Neural progenitor cell (in vitro differentiated cells): Measurements from ENCODE around the gene PCDH9. TPM values are rescaled to one million over a fixed set of nuclear protein-coding genes. Genes with fewer than 3 reads are reported as not detected.

Source experiments
- DNase-seq: peaks from one replicate; pipeline ENCODE4 v3.0.0-alpha.2; 2016; ENCODE audit warnings: low spot score
- H2AFZ ChIP-seq: fragments of 200-600 bp; sonication (generic); replicated peaks from 2 replicates; pipeline ENCODE4 v1.6.1; 2016; ENCODE audit warnings: antibody characterized with exemption
- H3F3A ChIP-seq: fragments of 200-600 bp; sonication (generic); 2 replicates; pipeline ENCODE4 v1.6.1; 2016; ENCODE audit warnings: antibody characterized with exemption, low read depth
- H3K27ac ChIP-seq: fragments of 200-600 bp; sonication (generic); 2 replicates; pipeline ENCODE4 v1.5.1; 2016; ENCODE audit warnings: mild to moderate bottlenecking
- H3K27me3 ChIP-seq: fragments of 200-600 bp; sonication (generic); 2 replicates; pipeline ENCODE4 v1.6.1; 2016; ENCODE audit warnings: mild to moderate bottlenecking, moderate library complexity
- H3K36me3 ChIP-seq: fragments of 200-600 bp; sonication (generic); 2 replicates; pipeline ENCODE4 v1.5.1; 2016
- H3K4me1 ChIP-seq: fragments of 200-600 bp; sonication (generic); 2 replicates; pipeline ENCODE4 v1.6.1; 2016; ENCODE audit warnings: mixed run types
- H3K4me2 ChIP-seq: fragments of 200-600 bp; sonication (generic); 2 replicates; pipeline ENCODE4 v1.6.1; 2016
- H3K4me3 ChIP-seq: fragments of 200-600 bp; sonication (generic); 2 replicates; pipeline ENCODE4 v1.5.1; 2016
- H3K79me2 ChIP-seq: fragments of 200-600 bp; sonication (generic); 2 replicates; pipeline ENCODE4 v1.6.1; 2016; ENCODE audit warnings: low read depth
- H3K9ac ChIP-seq: fragments of 200-600 bp; sonication (generic); 2 replicates; pipeline ENCODE4 v1.6.1; 2016
- H3K9me3 ChIP-seq: fragments of 200-600 bp; sonication (generic); 2 replicates; pipeline ENCODE4 v1.5.1; 2016; ENCODE audit warnings: low read depth
- H4K20me1 ChIP-seq: fragments of 200-600 bp; sonication (generic); 2 replicates; pipeline ENCODE4 v1.6.1; 2016; ENCODE audit warnings: low read depth
- H3K27ac Mint-ChIP-seq: 3 replicates; pipeline ENCODE4 v1.8.0; 2021; ENCODE audit warnings: mixed read lengths
- H3K27me3 Mint-ChIP-seq: 2 replicates; pipeline ENCODE4 v1.8.0; 2022; ENCODE audit warnings: low read depth, mild to moderate bottlenecking, inconsistent platforms, moderate library complexity, mixed read lengths; ENCODE audit not compliant: insufficient read depth
- H3K36me3 Mint-ChIP-seq: 3 replicates; pipeline ENCODE4 v1.8.0; 2021; ENCODE audit warnings: mixed read lengths
- H3K4me1 Mint-ChIP-seq: 3 replicates; pipeline ENCODE4 v1.8.0; 2021; ENCODE audit warnings: mixed read lengths
- H3K4me3 Mint-ChIP-seq: 3 replicates; pipeline ENCODE4 v1.8.0; 2021; ENCODE audit warnings: mild to moderate bottlenecking, moderate library complexity, mixed read lengths
- H3K9me3 Mint-ChIP-seq: 3 replicates; pipeline ENCODE4 v1.8.0; 2020; ENCODE audit warnings: mixed read lengths
- EZH2 ChIP-seq: fragments of 200-600 bp; sonication (generic); IDR thresholded peaks from 2 replicates; pipeline ENCODE4 v1.6.1; 2017; ENCODE audit warnings: antibody characterized with exemption, mild to moderate bottlenecking, moderate library complexity
- EZH2phosphoT487 ChIP-seq: fragments of 200-600 bp; sonication (generic); IDR thresholded peaks from 2 replicates; pipeline ENCODE4 v1.6.1; 2017; ENCODE audit warnings: antibody characterized with exemption
- total RNA-seq: library from RNA; depleted of rRNA; stranded (reverse); fragments of >200 nt; gene quantifications from 2 replicates; pipeline ENCODE4 v1.2.3, GENCODE V29; 2015; ENCODE audit warnings: low replicate concordance
- TF ChIP-seq, protein P1 (sequence below): fragments of 200-600 bp; sonication (generic); IDR thresholded peaks from 2 replicates; pipeline ENCODE4 v1.5.1; 2017; ENCODE audit warnings: antibody characterized with exemption, mild to moderate bottlenecking

PCDH9 gene
- total RNA-seq, 1 donor from 2014 or later, result 0.24 TPM

DNA sequence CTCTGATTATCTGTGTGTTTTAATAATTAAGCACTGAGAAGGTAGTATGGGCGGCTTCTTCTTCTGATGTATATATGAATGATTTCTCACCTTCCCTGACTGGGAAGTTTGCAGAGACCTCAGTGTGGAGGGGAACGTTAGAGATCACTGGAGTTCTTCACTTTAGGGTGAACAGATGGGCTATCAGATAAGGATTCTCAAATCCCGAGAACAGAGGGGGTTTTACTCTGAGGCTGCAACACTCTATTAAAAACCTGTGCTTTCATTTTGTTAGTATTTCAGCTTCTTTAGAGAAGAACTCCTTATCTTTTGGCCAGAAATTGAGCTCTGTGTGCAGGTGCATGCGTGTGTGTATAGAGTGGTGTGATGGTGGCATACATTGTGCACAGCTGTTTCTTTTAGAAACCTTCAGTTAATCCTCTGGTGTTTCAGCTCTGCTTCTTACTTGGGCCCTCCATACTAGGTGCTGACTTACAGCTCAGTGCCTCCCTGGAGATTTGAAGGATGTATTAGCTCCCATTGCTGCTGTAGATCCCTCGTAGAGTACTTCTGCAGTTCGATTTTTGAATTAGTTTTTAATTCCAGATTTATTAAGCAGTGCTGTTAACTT, 45.3 kb upstream of the PCDH9 start:
- Histone ChIP-seq H3K9me3 (no peaks in the 10 kb centered on the region), H3K4me2 (no peak overlapping the region), H3K4me1 (peaks cover 6% of the 10 kb centered on the region), H2AFZ (no peak overlapping the region), H4K20me1 (no peaks in the 10 kb centered on the region), H3K36me3 (no peaks in the 10 kb centered on the region), H3K79me2 (no peaks in the 10 kb centered on the region), H3K27ac (no peak overlapping the region), H3K4me3 (no peak overlapping the region), H3K27me3 (no peaks in the 10 kb centered on the region), H3K9ac (no peak overlapping the region), H3F3A (no peaks in the 10 kb centered on the region)
- Mint-ChIP-seq H3K4me1 (peaks cover 8% of the 10 kb centered on the region), H3K36me3 (no peaks in the 10 kb centered on the region), H3K9me3 (peaks cover 2% of the 10 kb centered on the region), H3K27ac (peak overlapping the region; percentile 15), H3K27me3 (peaks cover 2% of the 10 kb centered on the region), H3K4me3 (no peak overlapping the region)
- TF ChIP-seq, protein P1, sequence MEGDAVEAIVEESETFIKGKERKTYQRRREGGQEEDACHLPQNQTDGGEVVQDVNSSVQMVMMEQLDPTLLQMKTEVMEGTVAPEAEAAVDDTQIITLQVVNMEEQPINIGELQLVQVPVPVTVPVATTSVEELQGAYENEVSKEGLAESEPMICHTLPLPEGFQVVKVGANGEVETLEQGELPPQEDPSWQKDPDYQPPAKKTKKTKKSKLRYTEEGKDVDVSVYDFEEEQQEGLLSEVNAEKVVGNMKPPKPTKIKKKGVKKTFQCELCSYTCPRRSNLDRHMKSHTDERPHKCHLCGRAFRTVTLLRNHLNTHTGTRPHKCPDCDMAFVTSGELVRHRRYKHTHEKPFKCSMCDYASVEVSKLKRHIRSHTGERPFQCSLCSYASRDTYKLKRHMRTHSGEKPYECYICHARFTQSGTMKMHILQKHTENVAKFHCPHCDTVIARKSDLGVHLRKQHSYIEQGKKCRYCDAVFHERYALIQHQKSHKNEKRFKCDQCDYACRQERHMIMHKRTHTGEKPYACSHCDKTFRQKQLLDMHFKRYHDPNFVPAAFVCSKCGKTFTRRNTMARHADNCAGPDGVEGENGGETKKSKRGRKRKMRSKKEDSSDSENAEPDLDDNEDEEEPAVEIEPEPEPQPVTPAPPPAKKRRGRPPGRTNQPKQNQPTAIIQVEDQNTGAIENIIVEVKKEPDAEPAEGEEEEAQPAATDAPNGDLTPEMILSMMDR, result no peak
- TF ChIP-seq EZH2phosphoT487, result no peak
- TF ChIP-seq EZH2, result no peak
- no peak for DNase-seq

DNA sequence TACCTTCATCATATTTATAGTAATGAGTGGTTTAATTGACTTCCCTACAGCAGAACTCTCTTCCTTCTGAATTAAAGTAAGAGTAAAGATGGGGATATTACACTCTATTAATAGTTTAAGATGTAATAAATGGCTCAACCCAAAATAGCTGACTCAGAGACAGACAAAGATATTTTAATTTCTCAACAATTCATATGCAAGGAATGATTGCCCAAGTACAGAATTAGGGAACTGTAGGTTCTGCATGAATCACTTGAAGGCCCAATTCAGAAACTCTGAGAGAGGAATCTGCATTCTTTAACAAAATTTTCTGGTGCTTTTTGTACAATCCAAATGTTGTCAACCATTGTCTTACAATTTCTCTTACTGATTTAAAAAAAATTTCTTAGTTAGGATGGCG, 42.9 kb upstream of the PCDH9 start:
- Histone ChIP-seq H2AFZ (no peak overlapping the region), H3K27ac (no peak overlapping the region), H3K4me3 (no peak overlapping the region), H4K20me1 (no peaks in the 10 kb centered on the region), H3K79me2 (no peaks in the 10 kb centered on the region), H3K4me1 (peaks cover 6% of the 10 kb centered on the region), H3K9ac (no peak overlapping the region), H3K9me3 (no peaks in the 10 kb centered on the region), H3K4me2 (no peak overlapping the region), H3K27me3 (no peaks in the 10 kb centered on the region), H3K36me3 (no peaks in the 10 kb centered on the region), H3F3A (no peaks in the 10 kb centered on the region)
- no peak for DNase-seq
- no peaks in the 10 kb centered on the region for H3K36me3 Mint-ChIP-seq
- peaks cover 8% of the 10 kb centered on the region for H3K4me1 Mint-ChIP-seq
- H3K27ac Mint-ChIP-seq, result no peak overlapping the region
- no peak overlapping the region for H3K4me3 Mint-ChIP-seq
- H3K9me3 Mint-ChIP-seq, result no peaks in the 10 kb centered on the region
- TF ChIP-seq, protein P1, result no peak
- no peak for TF ChIP-seq EZH2phosphoT487
- TF ChIP-seq EZH2, result no peak
- no peaks in the 10 kb centered on the region for H3K27me3 Mint-ChIP-seq

DNA sequence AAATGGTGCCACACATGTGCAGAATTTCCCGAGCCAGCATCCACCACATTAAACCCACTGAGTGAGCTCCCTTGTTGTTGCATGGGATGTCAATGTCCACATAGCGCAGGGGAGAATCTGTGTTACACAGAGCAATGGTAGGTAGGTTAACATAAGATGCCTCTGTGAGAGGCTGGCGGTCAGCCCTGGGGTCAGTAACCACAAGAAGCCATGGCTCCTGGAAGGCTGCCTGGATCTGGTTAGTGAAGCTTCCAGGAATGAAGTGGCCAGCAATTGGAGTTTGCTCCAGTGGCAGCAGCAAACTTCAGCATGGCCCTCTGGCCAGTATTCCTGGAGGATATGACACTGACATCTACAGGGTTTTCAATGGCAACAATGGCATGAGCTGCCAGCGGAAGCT, 37.0 kb upstream of the PCDH9 start:
- H3K79me2 ChIP-seq, result no peaks in the 10 kb centered on the region
- H3K4me3 ChIP-seq, result no peak overlapping the region
- no peaks in the 10 kb centered on the region for H3K36me3 Mint-ChIP-seq
- H3K27ac ChIP-seq, result no peak overlapping the region
- TF ChIP-seq EZH2 (no peak), EZH2phosphoT487 (no peak)
- TF ChIP-seq, protein P1, result no peak
- DNase-seq, result no peak
- no peaks in the 10 kb centered on the region for H3K9me3 Mint-ChIP-seq
- no peak overlapping the region for H2AFZ ChIP-seq
- H3K4me3 Mint-ChIP-seq, result no peak overlapping the region
- no peak overlapping the region for H3K9ac ChIP-seq
- no peaks in the 10 kb centered on the region for H3K4me1 ChIP-seq
- no peaks in the 10 kb centered on the region for H3K4me1 Mint-ChIP-seq
- no peak overlapping the region for H3K27ac Mint-ChIP-seq
- H3K27me3 Mint-ChIP-seq, result no peaks in the 10 kb centered on the region
- H3K4me2 ChIP-seq, result no peak overlapping the region
- H4K20me1 ChIP-seq, result no peaks in the 10 kb centered on the region
- no peaks in the 10 kb centered on the region for H3K36me3 ChIP-seq
- no peaks in the 10 kb centered on the region for H3F3A ChIP-seq
- H3K27me3 ChIP-seq, result no peaks in the 10 kb centered on the region
- no peaks in the 10 kb centered on the region for H3K9me3 ChIP-seq
